ENCODE results near the gene ZBTB7C. TPM values are rescaled to one million over a fixed set of nuclear protein-coding genes. Genes with fewer than 3 reads are reported as not detected.

The ZBTB7C gene
- total and polyA plus RNA-seq, 9 donors: 1.5 to 26.6 (median 15.7) TPM

DNA sequence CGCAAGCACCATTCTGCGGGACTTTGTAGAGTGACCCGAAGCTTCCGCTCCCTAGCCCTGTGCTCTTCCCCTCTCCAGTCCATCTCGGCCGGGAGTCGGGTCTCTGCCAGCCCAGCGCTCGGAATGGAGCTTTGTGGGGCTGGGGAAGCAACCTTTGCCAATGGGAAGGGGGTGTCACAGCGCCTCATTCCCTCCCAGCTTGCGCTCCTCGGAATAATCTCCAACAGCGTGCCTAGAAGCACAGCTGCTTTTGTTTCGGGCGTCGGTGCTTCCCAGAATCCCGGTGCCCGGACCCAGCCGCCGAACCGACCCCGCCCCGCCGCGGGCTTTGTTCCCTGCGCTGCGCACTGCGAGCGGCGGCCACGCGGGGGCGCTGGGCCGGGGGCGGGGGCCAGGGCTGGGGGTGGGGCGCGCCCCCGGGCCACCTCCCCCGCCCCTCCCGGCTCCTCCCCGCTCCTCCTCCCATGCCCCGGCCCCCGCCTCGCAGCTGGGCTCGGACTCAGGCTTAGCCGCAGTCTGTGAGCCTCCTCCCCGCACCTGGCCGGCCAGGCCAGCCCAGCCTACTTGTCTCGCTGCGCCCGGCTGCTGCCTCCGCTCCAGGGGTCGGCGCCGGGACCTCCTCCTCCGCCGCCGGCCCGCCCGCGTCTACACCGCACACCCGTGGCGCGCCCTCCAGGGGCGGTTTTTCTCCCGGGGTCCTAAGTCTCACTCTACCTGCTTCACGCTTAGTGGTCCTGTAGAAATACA, 401.1 kb downstream of the ZBTB7C start:
- intact Hi-C loops (cut with DNase I): no loop called here

DNA sequence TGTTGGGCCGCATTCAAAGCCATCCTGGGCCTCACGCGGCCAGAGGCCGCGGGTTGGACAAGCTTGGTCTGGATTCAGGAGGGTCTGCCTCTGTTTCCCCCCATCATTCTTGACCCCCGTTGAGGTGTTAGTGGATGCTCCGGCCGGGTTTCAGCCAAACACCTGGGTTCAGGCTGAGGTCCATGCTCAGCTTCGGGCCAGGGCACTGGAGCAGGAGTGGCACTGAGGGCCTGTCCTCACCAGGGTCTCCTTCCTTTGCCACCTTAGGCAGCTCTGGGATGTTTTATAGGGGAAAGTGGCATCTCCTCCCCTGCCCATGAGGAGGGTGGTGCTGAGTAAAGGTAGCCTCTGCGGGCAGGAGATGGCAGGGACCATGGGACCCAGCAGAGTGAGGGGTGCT, 401.8 kb downstream of the ZBTB7C start:
- Histone ChIP-seq H3K9me3 (no peaks in the 10 kb centered on the region), H3K4me1 (ENCODE audit: insufficient read depth) (peaks cover 3% of the 10 kb centered on the region), H3K27ac (peak overlapping the region in 1 of 2 donors; percentile 40), H3K36me3 (no peaks in the 10 kb centered on the region), H3K27me3 (no peaks in the 10 kb centered on the region), H3K4me3 (no peak overlapping the region)
- DNase-seq: peak in 1 of 5 donors; percentile 28
- WGBS, 3 donors: 93 to 96% (median 96%) methylated on average over 10 of the region's 10 CpGs
- intact Hi-C loops (cut with DNase I): no loop called here
- TF ChIP-seq EP300 (IDR thresholded peaks at IDR 0.05) (no peak), CTCF (IDR thresholded peaks at IDR 0.05) (no peak), POLR2A (IDR thresholded peaks at IDR 0.05) (no peak)

More for the DNA sequence above, 401.1 kb downstream of the ZBTB7C start:
- Histone ChIP-seq H3K27me3 (no peaks in the 10 kb centered on the region), H3K4me3 (peak overlapping the region; percentile 35), H3K27ac (peak overlapping the region in 1 of 2 donors; percentile 40), H3K36me3 (no peaks in the 10 kb centered on the region), H3K9me3 (no peaks in the 10 kb centered on the region), H3K4me1 (ENCODE audit: insufficient read depth) (peaks cover 3% of the 10 kb centered on the region)
- peak; percentile 67 to 82 (median 77) for DNase-seq
- WGBS, 3 donors: 2 to 10% (median 4%) methylated on average over 26 to 68 of the region's 68 CpGs
- no peak for TF ChIP-seq POLR2A (IDR thresholded peaks at IDR 0.05)
- TF ChIP-seq CTCF (IDR thresholded peaks at IDR 0.05): peak in 1 of 3 donors; percentile 33
- no peak for TF ChIP-seq EP300 (IDR thresholded peaks at IDR 0.05)

GRCh38 chr18:48006415-48007175, 402.6 kb downstream of the ZBTB7C start:
- H3K36me3 ChIP-seq: no peaks in the 10 kb centered on the region
- intact Hi-C loops (cut with DNase I): no loop called here
- no peak overlapping the region for H3K4me3 ChIP-seq
- TF ChIP-seq POLR2A (IDR thresholded peaks at IDR 0.05): no peak
- TF ChIP-seq EP300 (IDR thresholded peaks at IDR 0.05): no peak
- TF ChIP-seq CTCF (IDR thresholded peaks at IDR 0.05): no peak
- no peaks in the 10 kb centered on the region for H3K9me3 ChIP-seq
- H3K27me3 ChIP-seq: no peaks in the 10 kb centered on the region
- no peak overlapping the region for H3K27ac ChIP-seq
- no peak for DNase-seq
- peaks cover 3% of the 10 kb centered on the region for H3K4me1 ChIP-seq (ENCODE audit: insufficient read depth)
- 90 to 95% (median 92%) methylated on average over 12 of the region's 12 CpGs for WGBS, 3 donors

GRCh38 chr18:48004577-48004976, 404.6 kb downstream of the ZBTB7C start:
- TF ChIP-seq POLR2A (IDR thresholded peaks at IDR 0.05): no peak
- no peak for TF ChIP-seq CTCF (IDR thresholded peaks at IDR 0.05)
- TF ChIP-seq EP300 (IDR thresholded peaks at IDR 0.05): no peak
- H3K4me1 ChIP-seq (ENCODE audit: insufficient read depth): peaks cover 3% of the 10 kb centered on the region
- 68 to 82% (median 77%) methylated on average over 2 of the region's 2 CpGs for WGBS, 3 donors
- intact Hi-C loops (cut with DNase I): no loop called here
- no peaks in the 10 kb centered on the region for H3K27me3 ChIP-seq
- no peaks in the 10 kb centered on the region for H3K36me3 ChIP-seq
- H3K9me3 ChIP-seq: no peaks in the 10 kb centered on the region
- H3K27ac ChIP-seq: no peak overlapping the region
- no peak overlapping the region for H3K4me3 ChIP-seq
- no peak for DNase-seq
